GM12873 (cell line): ENCODE measurements around the gene ADAMTS14.

ENCODE experiments used
- TF ChIP-seq, protein P1 (sequence below): IDR thresholded peaks from 2 replicates; pipeline ENCODE4 v1.5.1; 2012; ENCODE audit warnings: low read depth, mild to moderate bottlenecking, moderate library complexity, low read length, control low read depth; ENCODE audit not compliant: insufficient read depth; ENCODE audit errors: missing control alignments

ADAMTS14 gene

DNA sequence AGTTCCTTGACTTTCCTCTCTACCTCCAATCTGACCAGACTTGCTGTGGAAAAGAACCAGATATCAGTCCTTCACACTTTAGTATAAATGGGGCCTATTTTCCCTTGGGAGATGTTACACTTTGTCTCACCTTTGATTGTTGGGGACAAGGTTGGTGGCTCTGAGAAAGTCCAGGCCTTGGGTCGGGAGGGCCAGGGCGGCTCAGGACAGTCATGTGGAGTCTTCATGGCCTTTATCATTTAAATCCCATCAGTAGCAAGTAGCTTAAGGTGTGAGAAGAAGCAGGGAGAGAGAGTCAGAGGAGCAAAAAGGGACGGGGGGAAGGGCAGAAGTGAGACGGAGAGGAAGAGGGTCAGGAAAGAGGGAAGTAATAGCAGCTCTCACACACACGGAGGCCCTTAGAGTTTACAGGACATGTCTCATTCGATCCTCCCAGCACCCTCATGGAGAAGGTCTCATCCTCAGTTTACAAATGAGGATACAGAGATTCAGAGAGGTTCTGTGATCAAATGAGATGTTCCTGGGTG lies 72.4 kb downstream of the ADAMTS14 start:
- TF ChIP-seq, protein P1, sequence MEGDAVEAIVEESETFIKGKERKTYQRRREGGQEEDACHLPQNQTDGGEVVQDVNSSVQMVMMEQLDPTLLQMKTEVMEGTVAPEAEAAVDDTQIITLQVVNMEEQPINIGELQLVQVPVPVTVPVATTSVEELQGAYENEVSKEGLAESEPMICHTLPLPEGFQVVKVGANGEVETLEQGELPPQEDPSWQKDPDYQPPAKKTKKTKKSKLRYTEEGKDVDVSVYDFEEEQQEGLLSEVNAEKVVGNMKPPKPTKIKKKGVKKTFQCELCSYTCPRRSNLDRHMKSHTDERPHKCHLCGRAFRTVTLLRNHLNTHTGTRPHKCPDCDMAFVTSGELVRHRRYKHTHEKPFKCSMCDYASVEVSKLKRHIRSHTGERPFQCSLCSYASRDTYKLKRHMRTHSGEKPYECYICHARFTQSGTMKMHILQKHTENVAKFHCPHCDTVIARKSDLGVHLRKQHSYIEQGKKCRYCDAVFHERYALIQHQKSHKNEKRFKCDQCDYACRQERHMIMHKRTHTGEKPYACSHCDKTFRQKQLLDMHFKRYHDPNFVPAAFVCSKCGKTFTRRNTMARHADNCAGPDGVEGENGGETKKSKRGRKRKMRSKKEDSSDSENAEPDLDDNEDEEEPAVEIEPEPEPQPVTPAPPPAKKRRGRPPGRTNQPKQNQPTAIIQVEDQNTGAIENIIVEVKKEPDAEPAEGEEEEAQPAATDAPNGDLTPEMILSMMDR = no peak

DNA sequence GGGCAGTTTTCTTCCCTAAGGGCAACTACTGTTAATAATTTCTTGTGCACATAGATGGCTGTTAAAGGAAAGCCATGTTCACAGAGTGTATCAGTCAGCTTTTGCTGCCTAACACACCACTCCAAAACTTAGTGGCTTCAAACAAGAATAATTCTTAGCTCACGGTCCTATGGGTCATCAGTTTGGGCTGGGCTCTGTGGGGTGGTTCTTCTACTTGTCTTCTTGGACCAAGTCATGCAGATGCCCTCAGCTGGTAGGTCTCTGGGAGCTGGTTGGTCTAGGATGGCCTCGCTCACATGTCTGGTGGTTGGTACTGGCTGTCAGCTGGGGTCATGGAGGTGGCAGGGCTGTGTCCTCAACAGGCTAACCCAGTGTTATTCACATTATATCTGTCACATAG lies 73.2 kb downstream of the ADAMTS14 start:
- TF ChIP-seq, protein P1 = no peak

DNA sequence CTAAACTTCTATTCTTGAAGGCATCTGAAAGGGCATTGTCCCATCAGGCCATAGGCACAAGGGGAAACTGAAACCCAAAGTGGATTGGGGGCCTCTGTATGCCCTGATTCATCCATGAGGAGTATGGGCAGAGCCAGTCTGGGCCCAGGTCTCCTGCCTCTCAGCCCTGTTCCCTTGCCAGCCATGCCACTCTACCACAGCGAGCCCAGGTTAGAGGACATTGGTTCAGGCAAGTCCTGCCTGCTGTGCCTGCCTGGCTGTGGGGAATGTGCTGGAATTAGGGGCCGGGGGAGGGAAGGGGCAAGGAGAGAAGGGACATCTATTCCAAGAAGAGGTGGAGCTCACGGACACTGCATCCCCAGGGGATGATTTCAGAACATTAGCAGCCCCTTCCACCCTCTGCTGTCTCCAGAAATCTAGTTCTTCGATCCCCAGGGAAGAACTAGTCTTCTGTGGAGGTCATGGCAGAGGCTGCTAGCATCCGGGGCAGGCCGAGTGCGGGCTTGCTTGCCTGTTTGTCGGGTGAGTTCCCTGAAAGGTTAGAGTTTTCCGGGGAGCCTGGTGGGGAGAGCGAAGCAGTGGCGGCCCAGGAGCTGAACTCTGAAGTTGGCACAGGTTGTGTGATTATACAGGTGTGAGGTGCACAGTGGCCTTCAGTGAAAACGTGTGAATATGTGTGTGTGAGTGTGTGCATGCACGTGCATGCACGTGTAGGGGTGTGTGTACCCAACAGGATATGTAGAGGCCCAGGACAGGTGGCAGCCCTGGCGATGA lies 75.1 kb downstream of the ADAMTS14 start:
- TF ChIP-seq, protein P1 = no peak

DNA sequence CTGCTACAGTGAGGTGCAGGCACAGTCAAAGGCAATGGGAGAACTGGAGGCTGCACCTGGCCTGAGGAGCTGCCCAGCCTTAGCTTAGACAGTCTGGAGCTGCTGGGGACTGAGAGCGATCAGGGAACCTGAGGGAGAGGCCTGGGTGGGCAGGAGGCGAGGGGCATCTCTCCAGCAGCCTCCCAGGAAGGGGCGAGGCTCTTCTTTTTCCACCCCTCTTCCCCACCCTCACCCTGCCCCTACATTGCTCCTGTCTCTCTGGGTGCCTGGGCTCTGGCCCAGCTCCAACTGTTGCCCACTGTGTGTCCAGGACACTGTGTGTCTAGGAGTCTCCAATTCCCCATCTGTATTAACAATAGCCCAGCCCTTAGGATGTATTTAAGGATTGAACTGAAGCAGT lies 76.0 kb downstream of the ADAMTS14 start:
- TF ChIP-seq, protein P1 = no peak

DNA sequence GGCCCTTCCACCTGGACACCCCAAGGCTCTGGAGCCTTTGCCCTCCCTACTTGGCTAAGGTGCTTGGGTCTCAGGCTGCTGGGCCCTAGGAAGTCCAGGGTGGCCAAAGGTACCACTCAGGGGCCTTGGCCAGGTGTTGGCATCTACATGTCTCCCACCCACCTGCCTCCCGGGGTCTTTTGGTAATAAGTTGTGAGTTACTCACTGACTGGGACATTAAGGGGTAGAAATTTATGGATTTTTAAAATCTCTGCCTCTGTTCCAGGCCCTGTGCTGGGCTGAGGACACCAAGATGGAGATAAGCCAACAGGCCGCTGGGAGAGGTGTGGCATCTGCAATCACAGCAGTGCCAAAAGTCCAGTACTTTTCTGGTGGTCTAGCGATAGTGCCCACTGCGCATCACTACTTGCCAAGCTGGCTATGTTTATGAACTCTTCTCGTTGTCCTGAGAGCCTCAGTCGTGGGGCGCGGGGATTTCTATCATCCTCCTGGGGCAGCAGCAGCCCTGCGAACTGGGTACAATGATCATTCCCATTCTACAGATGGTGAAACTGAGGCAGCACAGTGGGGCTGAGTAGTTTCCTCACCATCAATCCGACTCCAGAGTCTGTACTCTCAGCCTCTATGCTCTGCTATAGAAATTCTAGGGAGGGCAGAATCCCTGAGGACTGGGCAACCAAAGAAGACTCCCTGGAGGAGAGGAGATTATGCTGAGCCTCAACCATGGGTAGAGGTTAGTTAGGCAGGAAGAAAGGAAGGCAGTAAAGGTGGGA lies 76.7 kb downstream of the ADAMTS14 start:
- TF ChIP-seq, protein P1 = no peak

DNA sequence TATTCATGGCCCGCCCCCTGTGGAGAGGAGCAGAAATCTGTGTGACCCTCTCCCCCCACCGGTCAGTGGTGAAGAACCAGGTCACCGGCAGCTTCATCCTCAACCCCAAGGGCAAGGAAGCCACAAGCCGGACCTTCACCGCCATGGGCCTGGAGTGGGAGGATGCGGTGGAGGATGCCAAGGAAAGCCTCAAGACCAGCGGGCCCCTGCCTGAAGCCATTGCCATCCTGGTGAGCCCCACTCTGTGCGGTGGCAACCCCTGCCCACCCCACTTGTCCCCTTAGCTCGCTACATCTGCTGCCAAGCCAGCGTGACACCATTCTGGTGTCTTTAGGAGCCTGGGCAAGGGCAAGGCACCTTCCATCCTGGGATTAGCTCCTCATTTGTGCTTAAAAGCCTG lies 77.5 kb downstream of the ADAMTS14 start:
- TF ChIP-seq, protein P1 = no peak

DNA sequence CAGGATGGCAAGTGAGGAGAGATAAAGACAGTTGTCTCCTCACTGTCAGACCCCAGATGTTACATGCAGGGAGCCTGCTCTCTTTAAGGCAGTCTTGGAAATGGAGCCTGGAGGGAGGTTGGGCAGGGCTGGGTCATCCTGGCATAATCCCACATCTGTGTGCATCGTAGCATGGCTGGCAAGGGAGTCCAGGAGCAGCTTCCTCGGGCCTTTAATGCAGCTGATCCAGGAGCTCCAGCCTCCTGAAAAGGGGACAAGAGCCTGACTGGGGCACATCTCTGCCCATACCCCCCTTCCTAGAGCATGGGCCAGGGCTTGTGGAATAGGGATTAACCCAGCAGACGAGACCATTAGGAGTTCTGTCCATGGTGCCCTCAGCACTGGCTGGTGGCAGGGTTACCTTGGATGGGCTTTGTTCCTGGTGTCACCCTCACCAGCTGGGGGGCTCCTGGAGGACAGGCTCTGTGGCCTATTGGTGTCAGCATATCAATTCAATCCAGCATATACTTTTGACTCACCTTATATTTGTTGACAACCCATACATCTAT lies 77.9 kb downstream of the ADAMTS14 start:
- TF ChIP-seq, protein P1 = no peak
